Heart right ventricle (tissue), 16 donors: ENCODE results near the gene C16orf78. TPM values are rescaled to one million over a fixed set of nuclear protein-coding genes. Genes with fewer than 3 reads are reported as not detected.

Experiments
- ATAC-seq, 8 donors: fragments of 200-7000 bp; cut with Tn5 transposase; one replicate each; pipeline ENCODE4 v1.9.1; 2020; ENCODE audit warnings: mild to moderate bottlenecking in 8 of 8, moderate library complexity in 8 of 8, moderate number of reproducible peaks in 1 of 8
- DNase-seq, 2 donors: peaks; one replicate each; pipeline ENCODE4 v3.0.0-alpha.2; 2020
- H3K27ac ChIP-seq, 10 donors: fragments of 200-600 bp; sonication (generic) in 2 of 10; one replicate each; pipeline versions ENCODE4 v1.5.0 to v1.8.0; 2020 to 2022; ENCODE audit warnings: mild to moderate bottlenecking in 3 of 10
- H3K27me3 ChIP-seq, 7 donors: fragments of 200-600 bp; one replicate each; pipeline ENCODE4 v1.8.0; 2021 to 2022; ENCODE audit warnings: mild to moderate bottlenecking in 2 of 7
- H3K36me3 ChIP-seq, 9 donors: fragments of 200-600 bp; sonication (generic) in 1 of 9; one replicate each; pipeline versions ENCODE4 v1.5.0 to v1.8.0; 2020 to 2022; ENCODE audit warnings: mild to moderate bottlenecking in 2 of 9
- H3K4me1 ChIP-seq, 9 donors: fragments of 200-600 bp; sonication (generic) in 1 of 9; one replicate each; pipeline versions ENCODE4 v1.5.0 to v1.8.0; 2020 to 2022; ENCODE audit warnings: mild to moderate bottlenecking in 4 of 9
- H3K4me3 ChIP-seq, 10 donors: fragments of 200-600 bp; sonication (generic) in 2 of 10; one replicate each; pipeline versions ENCODE4 v1.5.0 to v1.8.0; 2020 to 2022; ENCODE audit warnings: mild to moderate bottlenecking in 7 of 10, moderate library complexity in 2 of 10
- H3K9me3 ChIP-seq, 11 donors: fragments of 200-600 bp in 10 of 11; sonication (generic) in 2 of 11; one replicate each; pipeline versions ENCODE4 v1.5.0 to v1.8.0; 2013 to 2022; ENCODE audit warnings: mild to moderate bottlenecking in 2 of 11, control low read depth in 1 of 11, moderate library complexity in 1 of 11
- CTCF ChIP-seq, 9 donors: fragments of 200-600 bp; sonication (generic) in 2 of 9; IDR thresholded peaks; one replicate each; pipeline versions ENCODE4 v1.5.0 to v1.8.0; 2021 to 2022; ENCODE audit warnings: antibody characterized with exemption in 9 of 9, mild to moderate bottlenecking in 5 of 9, moderate library complexity in 1 of 9
- WGBS, 2 donors: extraction: QIAGEN DNeasy Blood & Tissue Kit; methylation state at CpG; one replicate each; pipeline ENCODE4 v1.1.7; 2013; ENCODE audit warnings: inconsistent platforms in 1 of 2; 5-methylcytosine and 5-hydroxymethylcytosine counted together
- intact Hi-C, 10 donors: fragments of 100-400 bp; cut with DNase I; formaldehyde crosslinking; loops; one replicate each; pipeline versions ENCODE4 v1.11.1 to v1.14.2; 2022
- polyA plus RNA-seq, 2 donors: library from polyadenylated mRNA; stranded (reverse); fragments of 200-250 nt; gene quantifications; one replicate each; pipeline ENCODE4 v1.2.3, GENCODE V29; 2013
- total RNA-seq, 10 donors: library from RNA; stranded (reverse); fragmentation: NEBNext Ultra II Directional in 3 of 10; extraction: Animal tissue kit (Norgen Biotek cat#: 25700) in 3 of 10; gene quantifications; one replicate each; pipeline versions ENCODE4 v1.2.1 to v1.2.4, GENCODE V29; 2021 to 2023
- donor health status: Arrhythmogenic right ventricular cardiomyopathy.
- donor health status: ischemic (EF 13 %, LVEDD 7.1; RV severe dilation, severe dysfunction).
- donor health status: healthy with polysubstance abuse.
- donor health status: DM: no; HTN: yes; CAD: no.
- donor health status: DM: no; HTN: no; CAD: no.
- donor health status: ischemic (EF 25% LVEDD 6.9; RV normal size, moderate dysfunction).
- donor health status: ischemic (EF 25% LVEDD 5.7; RV mildly dilated, moderate dysfunction).
- donor health status: healthy.
- donor health status: DM: yes; HTN: yes; CAD: no.
- donor health status: Ischemic cardiomyopathy.
- donor health status: ischemic (EF 35%, LVEDD 5.7; RV mildly dilated, moderate dysfunction).
- donor health status: nonischemic (EF 11% LVEDD 7.7; RV severe dilation, severe dysfunction).
- donor health status: DM: yes; HTN: yes; CAD: no.
- donor health status: PGD.
- donor health status: ischemic (EF 29% LVEDD 5.4; RV normal size, mild dysfunction).
- donor health status: nonischemic (EF 23%, LVEDD 6.1; RV moderate dilation, normal function).

The C16orf78 gene
- total and polyA plus RNA-seq, 12 donors = not detected

- intact Hi-C loops = loop anchor here in 9 of 10 donors (2.0 to 10.0 kb wide), 8 partner anchors 178 to 513 kb away; no protein-coding TSS in a partner anchor
- 96% methylated on average over 2 of the region's 2 CpGs for WGBS, 2 donors
These were observed 35.5 kb downstream of the C16orf78 start for GRCh38 chr16:49409121-49409520.

GRCh38 chr16:49410226-49410625 lies 36.6 kb downstream of the C16orf78 start:
- Histone ChIP-seq H3K4me3 (no peak overlapping the region), H3K36me3 (no peaks in the 10 kb centered on the region), H3K27ac (no peak overlapping the region), H3K4me1 (peaks cover 0 to 8% (median 0%) of the 10 kb centered on the region in 9 donors), H3K9me3 (no peaks in the 10 kb centered on the region), H3K27me3 (peaks cover 0 to 8% (median 0%) of the 10 kb centered on the region in 7 donors)
- intact Hi-C loops = loop anchor here in 1 of 10 donors (5.0 kb wide), 1 partner anchor 182 kb away; no protein-coding TSS in a partner anchor
- no peak for ATAC-seq
- TF ChIP-seq CTCF (IDR thresholded peaks at IDR 0.05) = no peak
- WGBS, 2 donors = 87 to 92% methylated on average over 3 of the region's 3 CpGs
- DNase-seq = no peak

More at GRCh38 chr16:49409121-49409520, 35.5 kb downstream of the C16orf78 start:
- H3K27ac ChIP-seq = no peak overlapping the region
- TF ChIP-seq CTCF (IDR thresholded peaks at IDR 0.05) = no peak
- ATAC-seq = no peak
- H3K4me3 ChIP-seq = no peak overlapping the region
- peaks cover 0 to 8% (median 0%) of the 10 kb centered on the region in 9 donors for H3K4me1 ChIP-seq
- peaks cover 0 to 8% (median 0%) of the 10 kb centered on the region in 7 donors for H3K27me3 ChIP-seq
- H3K36me3 ChIP-seq = no peaks in the 10 kb centered on the region
- no peaks in the 10 kb centered on the region for H3K9me3 ChIP-seq
- no peak for DNase-seq

GRCh38 chr16:49411121-49411970 lies 37.7 kb downstream of the C16orf78 start:
- H3K4me3 ChIP-seq = no peak overlapping the region
- DNase-seq (no peak), ATAC-seq (no peak)
- H3K36me3 ChIP-seq = no peaks in the 10 kb centered on the region
- H3K9me3 ChIP-seq = no peaks in the 10 kb centered on the region
- WGBS, 2 donors = 81 to 86% methylated on average over 11 of the region's 11 CpGs
- intact Hi-C loops = loop anchor here in 1 of 10 donors (5.0 kb wide), 1 partner anchor 181 kb away; no protein-coding TSS in a partner anchor
- H3K27me3 ChIP-seq = peaks cover 0 to 8% (median 0%) of the 10 kb centered on the region in 7 donors
- TF ChIP-seq CTCF (IDR thresholded peaks at IDR 0.05) = no peak
- H3K27ac ChIP-seq = no peak overlapping the region
- H3K4me1 ChIP-seq = peaks cover 0 to 8% (median 0%) of the 10 kb centered on the region in 9 donors

- intact Hi-C loops = loop anchor here in 1 of 10 donors (5.0 kb wide), 1 partner anchor 178 kb away; no protein-coding TSS in a partner anchor
- no peak for ATAC-seq
- no peaks in the 10 kb centered on the region for H3K9me3 ChIP-seq
- no peak overlapping the region for H3K4me3 ChIP-seq
- no peaks in the 10 kb centered on the region for H3K36me3 ChIP-seq
- 88 to 89% methylated on average over 15 of the region's 15 CpGs for WGBS, 2 donors
- H3K27me3 ChIP-seq = peaks cover 0 to 11% (median 0%) of the 10 kb centered on the region in 7 donors
- DNase-seq = no peak
- no peaks in the 10 kb centered on the region for H3K4me1 ChIP-seq
- TF ChIP-seq CTCF (IDR thresholded peaks at IDR 0.05) = no peak
- no peak overlapping the region for H3K27ac ChIP-seq
These were observed 41.1 kb downstream of the C16orf78 start for GRCh38 chr16:49414671-49415070.
